Measurements from ENCODE around the gene CCNG2.

The CCNG2 gene

GRCh38 chr4:77178560-77178959, 21.6 kb downstream of the CCNG2 start:
- DNase-seq, result no peak

DNA sequence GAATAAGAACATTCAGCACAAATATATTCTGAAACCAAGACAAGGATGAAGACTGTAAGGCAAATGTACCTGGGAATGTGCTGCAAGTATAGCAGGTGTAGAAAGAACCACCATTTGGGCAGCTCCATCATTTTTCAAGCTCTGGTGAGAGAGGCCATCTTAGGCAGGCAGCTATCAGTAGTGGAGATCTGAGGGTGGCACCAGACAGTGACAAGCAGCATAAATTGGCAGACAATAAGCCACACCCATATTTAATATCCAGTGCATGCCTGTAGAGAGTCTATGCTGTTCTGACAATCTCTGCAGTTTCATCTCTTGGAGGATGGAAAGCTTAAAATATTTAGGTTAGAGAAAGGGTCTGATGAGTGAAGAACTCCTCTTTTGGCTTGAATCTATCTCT, 22.5 kb downstream of the CCNG2 start:
- DNase-seq, result no peak

GRCh38 chr4:77181720-77182119, 24.7 kb downstream of the CCNG2 start:
- DNase-seq, result no peak

DNA sequence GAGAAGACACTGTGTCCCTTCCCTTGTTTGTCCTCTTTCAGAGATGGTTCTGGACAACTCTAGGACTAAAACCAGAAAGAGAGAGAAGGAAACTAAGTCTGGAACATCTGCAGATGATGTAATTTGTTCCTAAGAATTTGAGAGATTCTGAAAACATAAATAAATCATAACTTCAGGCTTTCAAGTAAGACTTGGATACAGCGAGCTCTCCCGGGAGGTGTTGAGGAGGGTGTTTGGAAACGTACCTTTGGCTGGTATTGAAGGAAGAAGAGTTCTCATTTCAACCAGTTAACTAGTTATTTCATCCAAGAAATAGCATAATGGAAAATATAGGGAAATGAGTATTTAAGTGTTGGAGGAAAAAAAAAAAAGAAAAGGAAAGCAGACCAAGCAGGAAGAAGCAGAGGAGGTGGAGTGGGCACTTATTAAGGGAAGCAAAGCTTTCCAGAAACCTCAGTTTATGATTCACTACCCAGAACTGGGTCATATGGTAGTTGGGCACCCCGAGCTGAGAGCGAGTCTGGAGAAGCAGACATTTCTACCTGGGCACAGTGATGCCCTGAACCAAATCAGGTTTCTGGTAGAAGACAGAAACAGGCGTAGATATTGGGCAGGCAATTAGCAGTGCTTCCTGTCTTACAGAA, 26.9 kb downstream of the CCNG2 start:
- no peak for DNase-seq

GRCh38 chr4:77184974-77185373, 28.0 kb downstream of the CCNG2 start:
- no peak for DNase-seq

DNA sequence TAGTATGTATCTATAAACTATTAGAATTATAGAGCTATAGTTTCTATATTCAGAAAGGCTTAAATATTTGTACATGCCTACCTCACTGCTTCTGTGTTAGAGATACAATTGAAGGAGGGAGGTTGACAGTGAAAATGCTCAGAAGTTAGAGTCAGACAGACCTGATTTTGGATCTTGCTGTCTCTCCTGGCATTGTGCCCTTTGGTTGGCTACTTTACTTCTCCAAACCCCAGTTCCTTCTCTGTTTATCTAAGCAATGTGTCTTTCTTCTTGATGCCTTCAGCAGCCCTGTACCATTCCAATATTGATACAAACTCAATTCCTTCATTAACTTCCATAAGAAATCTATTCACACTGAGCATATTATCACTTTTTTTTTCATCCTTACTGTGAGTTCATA, 28.7 kb downstream of the CCNG2 start:
- no peak for DNase-seq

DNA sequence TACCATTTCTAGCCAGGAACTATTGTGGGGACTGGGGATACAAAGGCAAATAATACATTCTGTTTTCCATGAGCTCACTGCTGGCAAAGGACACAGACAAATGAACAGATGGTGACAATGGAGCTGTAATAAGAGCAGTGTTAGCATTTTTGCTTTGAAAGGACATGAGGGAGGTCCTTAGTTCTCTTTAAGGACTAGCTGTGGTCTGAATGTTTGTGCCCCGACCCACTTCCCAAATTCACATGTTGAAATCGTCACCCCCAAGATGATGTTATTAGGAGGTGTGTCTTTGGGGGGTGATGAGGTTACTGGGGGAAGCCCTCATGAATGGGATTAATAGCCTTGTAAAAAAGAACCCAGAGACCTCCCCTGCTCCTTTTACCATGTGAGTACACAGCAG, 30.3 kb downstream of the CCNG2 start:
- DNase-seq, result peak; percentile 16

DNA sequence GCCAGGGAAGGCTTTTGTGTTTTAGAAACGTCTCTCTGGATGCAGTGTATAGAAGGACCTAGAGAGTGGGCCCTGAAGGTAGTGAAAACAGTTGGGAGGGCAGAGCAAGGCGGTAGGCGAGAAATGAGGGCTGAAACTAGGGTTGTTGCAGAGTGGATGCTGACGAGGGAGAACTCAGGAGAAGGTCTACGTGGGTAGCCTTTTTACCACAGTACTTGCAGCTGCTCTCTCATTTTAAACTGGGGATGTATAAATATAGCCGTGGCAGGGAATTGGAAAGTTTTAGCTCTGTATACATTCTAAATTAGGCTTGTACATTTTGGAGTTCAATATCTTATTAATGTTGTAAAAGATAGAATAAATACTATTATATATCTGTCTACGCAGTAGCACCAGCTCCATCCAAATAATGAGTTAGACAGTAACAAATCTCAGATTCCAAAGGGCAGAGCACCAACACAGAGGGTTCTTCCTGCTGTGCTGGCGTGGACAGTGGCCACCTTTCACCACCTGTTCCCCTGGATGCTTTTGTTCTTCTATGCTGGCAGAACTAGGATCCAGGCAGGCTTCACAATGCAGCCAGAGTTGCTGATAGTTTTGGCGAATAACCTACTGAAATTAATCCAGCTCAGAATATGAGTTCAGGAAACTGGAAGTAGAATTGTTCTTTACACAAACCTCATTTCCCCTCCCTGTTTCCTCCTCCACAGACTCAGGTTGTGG, 31.7 kb downstream of the CCNG2 start:
- DNase-seq, result no peak

DNA sequence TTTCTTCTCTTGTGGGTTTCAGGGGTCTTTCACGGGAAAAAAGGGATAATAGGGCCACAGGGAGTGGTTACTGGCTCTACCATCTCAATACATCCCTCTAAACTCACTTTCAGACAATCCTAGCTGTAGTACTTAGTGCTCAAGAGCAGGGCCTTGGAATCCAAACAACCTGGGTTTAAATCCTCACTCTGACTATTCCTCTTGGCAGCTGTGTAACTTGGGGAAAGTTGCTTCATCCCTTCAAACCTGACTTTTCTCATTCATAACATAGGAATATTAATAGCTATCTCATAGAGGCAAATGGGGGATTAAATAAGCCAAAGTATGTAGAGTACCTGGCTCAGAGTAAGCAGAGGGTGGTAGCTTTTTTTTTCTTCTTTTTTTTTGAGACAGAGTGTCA, 32.4 kb downstream of the CCNG2 start:
- no peak for DNase-seq

GRCh38 chr4:77190053-77190452, 33.0 kb downstream of the CCNG2 start:
- DNase-seq, result no peak

DNA sequence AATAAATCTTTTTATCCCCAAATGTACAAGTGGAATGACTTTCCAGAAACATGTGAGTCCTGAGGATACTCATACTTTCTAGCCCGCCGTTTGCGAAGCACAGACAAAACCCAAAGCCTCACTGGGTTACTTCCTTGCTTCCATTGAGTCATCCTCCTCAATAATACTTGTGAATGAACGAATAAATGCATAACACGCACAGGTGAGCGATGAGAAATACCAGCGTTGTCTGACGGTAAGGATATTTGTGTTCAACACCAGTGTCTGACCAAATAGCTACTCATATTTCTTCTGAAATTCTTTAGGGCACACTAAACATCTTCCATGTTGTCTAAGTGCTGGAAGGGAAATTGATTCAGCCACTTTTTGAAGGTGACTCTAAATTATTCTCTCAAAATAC, 36.0 kb downstream of the CCNG2 start:
- no peak for DNase-seq

GRCh38 chr4:77193511-77194102, 36.6 kb downstream of the CCNG2 start:
- DNase-seq, result no peak

DNA sequence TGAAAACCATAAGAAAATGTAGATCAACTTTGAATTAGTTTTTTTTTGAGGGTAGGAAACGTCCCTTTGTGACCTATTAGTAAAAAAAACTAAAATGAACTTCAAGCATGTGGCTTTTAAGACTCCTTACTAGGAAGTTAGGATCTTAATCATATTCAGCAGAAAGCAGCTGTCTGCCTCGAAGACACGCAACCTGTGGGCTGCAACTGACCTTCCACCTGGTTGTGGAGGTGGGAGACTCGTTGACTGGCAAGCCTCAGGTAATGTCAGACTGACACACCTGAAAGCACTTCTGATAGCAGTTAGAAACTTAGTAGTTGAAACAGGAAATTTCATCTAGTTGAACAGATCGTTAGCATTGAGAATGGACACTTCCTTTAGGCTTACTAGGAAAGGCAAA, 37.4 kb downstream of the CCNG2 start:
- DNase-seq, result no peak

DNA sequence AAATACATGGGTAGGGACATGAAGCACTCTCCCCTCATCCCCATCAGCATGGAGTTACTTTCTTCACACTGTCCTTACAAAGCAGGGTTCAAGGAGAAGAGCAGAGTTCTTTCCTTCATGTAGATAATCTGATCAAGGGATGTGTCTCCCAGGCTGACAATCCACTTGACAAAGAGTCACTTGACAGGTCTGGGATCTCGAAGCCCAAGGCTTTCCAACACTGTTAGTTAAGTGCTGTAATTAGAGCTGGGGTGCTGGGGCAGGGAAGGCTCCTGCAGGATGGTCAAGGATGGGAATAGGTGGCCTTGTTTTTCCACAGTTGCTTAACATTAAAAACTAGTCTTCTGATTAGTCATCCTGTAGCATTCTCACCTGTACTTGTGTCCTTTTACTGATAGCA, 38.0 kb downstream of the CCNG2 start:
- no peak for DNase-seq

GRCh38 chr4:77196866-77197265, 39.9 kb downstream of the CCNG2 start:
- no peak for DNase-seq

- no peak for DNase-seq
These were observed 40.4 kb downstream of the CCNG2 start for GRCh38 chr4:77197361-77197760.

GRCh38 chr4:77197831-77198230, 40.8 kb downstream of the CCNG2 start:
- DNase-seq, result no peak

GRCh38 chr4:77199276-77199675, 42.3 kb downstream of the CCNG2 start:
- DNase-seq, result no peak

- DNase-seq, result no peak
These were observed 42.7 kb downstream of the CCNG2 start for GRCh38 chr4:77199701-77200100.

- DNase-seq, result no peak
These were observed 44.3 kb downstream of the CCNG2 start for GRCh38 chr4:77201343-77201742.

GRCh38 chr4:77201857-77202256, 44.9 kb downstream of the CCNG2 start:
- DNase-seq, result no peak

GRCh38 chr4:77202491-77202890, 45.5 kb downstream of the CCNG2 start:
- DNase-seq, result no peak

DNA sequence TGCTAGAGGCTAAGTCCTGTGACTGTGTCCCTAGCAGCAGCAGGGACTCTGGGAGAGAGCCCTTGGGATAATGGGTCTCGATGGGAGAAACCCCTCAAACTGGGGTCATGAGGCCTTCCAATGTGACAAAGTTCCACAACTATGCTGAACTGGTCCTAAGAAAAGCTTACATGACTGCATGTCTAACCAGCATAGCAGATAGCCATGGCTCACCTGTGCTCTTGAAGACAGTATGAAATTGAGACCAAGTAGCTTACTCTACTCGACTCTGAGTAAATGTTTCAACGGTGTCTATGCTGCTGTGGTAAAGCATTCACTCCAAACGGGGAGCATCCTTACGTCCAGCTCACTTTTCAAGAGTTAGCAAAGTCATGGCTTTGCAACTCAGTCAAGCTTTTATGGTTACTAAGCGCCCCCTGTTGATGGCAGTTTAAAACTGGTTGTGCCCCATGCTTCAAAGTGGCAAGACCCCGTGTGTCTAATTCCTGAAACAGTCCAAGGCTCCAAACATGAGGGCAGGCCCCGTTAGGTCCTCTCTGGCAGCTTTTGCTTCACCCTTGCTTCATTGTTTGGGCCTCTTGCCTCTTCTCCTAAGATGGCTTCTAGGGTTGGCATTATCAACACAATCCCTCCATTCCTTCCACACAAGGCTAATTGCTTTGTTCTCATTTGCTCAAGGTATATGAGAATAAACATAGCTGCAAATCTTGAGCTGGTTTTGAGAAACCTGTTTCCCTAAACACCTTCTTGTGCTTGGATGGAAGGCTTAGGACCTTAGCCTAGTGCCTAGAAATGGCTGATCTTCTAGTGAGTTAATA, 46.6 kb downstream of the CCNG2 start:
- peak; percentile 74 for DNase-seq

DNA sequence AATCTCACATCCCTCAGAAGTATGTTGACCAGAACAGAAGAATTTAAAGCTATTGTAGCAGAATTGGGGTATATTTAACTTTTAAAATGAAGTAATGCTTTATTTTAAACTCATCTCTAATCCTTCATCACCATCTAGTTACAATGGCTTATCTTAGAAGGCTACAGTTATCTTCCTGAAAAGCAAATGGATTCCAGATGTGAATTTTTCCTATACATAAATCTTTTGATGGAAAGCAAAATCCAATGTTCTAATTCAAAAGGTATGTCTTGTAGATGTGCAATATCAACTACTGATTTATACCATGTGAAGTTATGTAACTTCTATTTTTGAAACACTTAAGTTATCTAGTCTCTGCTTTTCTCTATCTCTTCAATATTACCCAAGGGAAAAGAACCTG, 47.6 kb downstream of the CCNG2 start:
- no peak for DNase-seq
